IPS-20b (cell line): ENCODE measurements around the gene POLD3.

Experiments used
- H3K27ac ChIP-seq: one replicate; pipeline ENCODE4 v1.5.1; 2013; ENCODE audit warnings: low read length
- H3K27me3 ChIP-seq: 2 replicates; pipeline ENCODE4 v1.6.1; 2013; ENCODE audit warnings: mild to moderate bottlenecking, low read length, inconsistent platforms; ENCODE audit not compliant: insufficient read depth
- H3K36me3 ChIP-seq: 2 replicates; pipeline ENCODE4 v1.6.1; 2013; ENCODE audit warnings: low read depth, mild to moderate bottlenecking, inconsistent platforms, low read length, moderate library complexity; ENCODE audit not compliant: insufficient read depth
- H3K4me1 ChIP-seq: 2 replicates; pipeline ENCODE4 v1.6.1; 2013; ENCODE audit warnings: mild to moderate bottlenecking, control low read depth, inconsistent platforms, low read length, moderate library complexity; ENCODE audit not compliant: insufficient read depth
- H3K4me3 ChIP-seq: 2 replicates; pipeline ENCODE4 v1.5.1; 2013; ENCODE audit warnings: mild to moderate bottlenecking, low read length, inconsistent platforms
- H3K9ac ChIP-seq: 2 replicates; pipeline ENCODE4 v1.6.1; 2013; ENCODE audit warnings: low read depth, mild to moderate bottlenecking, inconsistent platforms, low read length, moderate library complexity
- H3K9me3 ChIP-seq: 2 replicates; pipeline ENCODE4 v1.6.1; 2013; ENCODE audit warnings: mild to moderate bottlenecking, low read depth, low read length, inconsistent platforms; ENCODE audit not compliant: insufficient read depth

POLD3 gene

DNA sequence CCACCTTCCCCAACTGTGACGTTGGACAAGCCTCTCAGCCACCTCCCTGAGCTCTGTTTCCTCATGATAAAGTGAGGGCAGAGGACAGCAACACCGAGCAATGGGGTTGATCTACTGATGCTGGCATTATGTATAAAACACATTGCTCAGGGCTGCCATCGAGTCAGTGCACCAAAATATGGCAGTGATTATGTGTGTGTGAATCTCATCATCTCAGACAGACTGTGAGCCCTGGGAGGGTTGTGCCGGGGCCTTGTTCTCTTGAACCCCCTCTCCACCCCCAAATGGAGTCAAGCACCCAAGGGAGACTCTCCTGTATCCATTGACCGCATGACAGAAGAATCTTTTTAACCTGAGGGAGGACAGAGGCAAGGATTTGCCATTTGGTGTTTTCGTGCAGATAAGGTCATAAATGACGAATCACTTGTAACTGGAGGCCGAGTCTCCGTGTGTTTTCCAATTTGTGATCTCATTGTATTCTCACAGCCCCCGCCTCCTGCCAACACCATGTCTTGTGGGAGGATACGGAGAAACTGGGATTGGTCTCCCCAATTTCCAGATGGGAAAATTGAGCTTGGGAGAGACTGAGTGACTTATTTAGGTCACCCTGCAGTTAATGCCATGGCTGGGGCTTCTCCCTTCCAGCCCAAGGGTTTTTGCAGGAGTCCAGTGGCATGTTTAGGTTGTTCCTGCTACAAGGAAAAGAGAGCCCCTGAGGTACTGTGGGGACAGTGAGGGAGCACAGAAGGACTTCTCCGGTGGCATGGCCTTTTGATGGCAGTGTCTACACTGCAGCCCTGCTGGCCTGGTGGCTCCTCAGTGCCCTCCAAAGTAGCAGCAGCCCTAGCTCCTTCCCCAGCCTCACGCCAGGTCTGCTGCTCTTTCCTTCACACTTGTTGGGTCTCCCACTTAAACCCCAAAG, 86.5 kb downstream of the POLD3 start:
- Histone ChIP-seq H3K36me3 (no peaks in the 10 kb centered on the region), H3K4me1 (no peaks in the 10 kb centered on the region), H3K27me3 (peaks cover 17% of the 10 kb centered on the region), H3K9ac (no peak overlapping the region), H3K27ac (no peak overlapping the region), H3K4me3 (no peak overlapping the region), H3K9me3 (no peaks in the 10 kb centered on the region)

DNA sequence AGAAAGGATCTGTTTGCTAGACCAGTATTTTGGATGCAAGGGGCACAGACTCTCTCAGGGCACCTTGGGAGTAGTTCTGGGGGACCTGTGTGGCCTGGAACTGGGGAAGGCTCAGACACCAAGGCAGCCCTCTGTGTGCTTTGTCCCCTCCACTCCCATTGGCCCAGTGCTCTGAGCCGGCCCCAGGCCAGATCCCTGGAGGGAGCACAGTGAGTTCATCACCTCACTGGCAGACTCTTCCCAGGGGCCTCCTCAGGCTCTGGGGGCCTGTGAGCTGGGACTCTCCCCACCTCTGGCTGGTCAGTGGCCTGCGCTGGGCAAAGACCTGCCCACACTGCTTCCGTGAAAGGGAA, 87.1 kb downstream of the POLD3 start:
- H3K27me3 ChIP-seq = peaks cover 24% of the 10 kb centered on the region
- H3K4me3 ChIP-seq = no peak overlapping the region
- no peaks in the 10 kb centered on the region for H3K36me3 ChIP-seq
- H3K4me1 ChIP-seq = no peaks in the 10 kb centered on the region
- H3K9me3 ChIP-seq = no peaks in the 10 kb centered on the region
- no peak overlapping the region for H3K9ac ChIP-seq
- H3K27ac ChIP-seq = no peak overlapping the region

DNA sequence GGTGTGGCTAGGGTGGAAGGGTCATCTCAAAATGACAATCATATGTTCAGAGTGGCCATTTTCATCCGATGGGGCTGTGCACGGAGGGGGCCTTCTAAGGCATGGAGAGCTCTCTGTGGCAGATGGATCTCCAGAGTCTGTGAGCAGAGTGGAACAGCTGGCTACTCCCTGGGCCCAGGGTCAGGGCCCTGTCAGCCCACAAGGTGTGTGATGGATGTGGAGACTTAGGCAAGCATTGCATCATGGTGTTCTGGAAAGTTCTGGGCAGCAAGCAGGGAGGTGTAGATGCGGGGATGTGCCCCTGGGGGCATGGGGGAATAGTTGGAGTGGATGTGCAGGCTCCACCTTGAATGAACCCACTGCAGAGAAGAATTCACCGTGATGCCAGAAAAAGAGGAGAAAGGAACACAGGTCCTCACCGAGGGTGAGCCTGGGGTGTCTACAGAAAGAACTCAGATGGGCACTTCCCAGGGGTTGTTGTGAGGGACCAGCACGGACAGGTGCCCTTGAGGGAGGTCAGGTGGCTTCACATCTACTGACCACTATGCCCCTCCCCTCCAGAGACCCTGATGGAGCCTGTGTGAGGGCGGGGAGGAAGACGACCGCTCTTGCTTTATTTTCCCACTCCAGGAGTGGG, 87.8 kb downstream of the POLD3 start:
- Histone ChIP-seq H3K27me3 (peaks cover 27% of the 10 kb centered on the region), H3K4me1 (no peaks in the 10 kb centered on the region), H3K9ac (no peak overlapping the region), H3K4me3 (no peak overlapping the region), H3K9me3 (no peaks in the 10 kb centered on the region), H3K36me3 (no peaks in the 10 kb centered on the region), H3K27ac (no peak overlapping the region)

DNA sequence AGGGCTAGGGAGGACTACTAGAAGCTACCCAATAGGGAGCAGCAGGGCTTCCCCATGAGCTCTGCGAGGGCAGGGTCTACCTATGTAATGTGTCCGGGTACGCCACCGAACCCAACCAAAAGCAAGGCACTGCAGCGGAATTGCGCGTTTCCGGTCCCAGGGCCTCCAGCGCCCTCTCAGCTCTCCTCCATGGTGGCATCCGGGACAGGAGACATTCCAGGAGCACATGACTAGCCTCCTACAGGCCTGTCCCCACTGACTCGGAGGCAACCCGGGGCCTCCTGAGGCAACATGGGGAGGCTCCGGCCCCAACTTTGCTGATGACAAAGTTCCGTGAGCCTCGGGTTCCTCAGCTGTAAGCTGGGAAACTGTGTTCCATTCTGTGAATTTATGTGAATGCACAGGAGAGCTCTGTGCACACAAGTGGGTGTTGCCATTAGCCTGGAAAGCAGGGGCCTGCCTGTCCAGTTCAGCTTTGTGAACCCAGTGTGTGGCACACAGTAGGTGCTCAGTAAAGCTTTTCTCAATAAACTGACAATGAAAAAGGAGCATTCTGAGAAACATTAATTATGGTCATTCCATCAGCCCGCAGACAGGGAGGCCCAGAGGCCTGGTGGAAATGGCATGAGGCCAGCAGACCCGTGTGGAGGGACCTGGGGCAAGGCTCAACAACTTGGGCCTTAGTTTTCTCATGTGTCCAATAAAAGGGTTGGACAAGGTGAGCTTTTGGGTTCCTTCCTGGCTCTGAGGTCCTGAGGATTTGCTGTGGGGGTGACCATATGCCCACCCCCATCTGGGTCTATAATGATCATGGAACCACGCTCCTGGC, 88.5 kb downstream of the POLD3 start:
- Histone ChIP-seq H3K27ac (no peak overlapping the region), H3K4me1 (no peaks in the 10 kb centered on the region), H3K4me3 (no peak overlapping the region), H3K36me3 (no peaks in the 10 kb centered on the region), H3K27me3 (peaks cover 27% of the 10 kb centered on the region), H3K9me3 (no peaks in the 10 kb centered on the region), H3K9ac (no peak overlapping the region)

DNA sequence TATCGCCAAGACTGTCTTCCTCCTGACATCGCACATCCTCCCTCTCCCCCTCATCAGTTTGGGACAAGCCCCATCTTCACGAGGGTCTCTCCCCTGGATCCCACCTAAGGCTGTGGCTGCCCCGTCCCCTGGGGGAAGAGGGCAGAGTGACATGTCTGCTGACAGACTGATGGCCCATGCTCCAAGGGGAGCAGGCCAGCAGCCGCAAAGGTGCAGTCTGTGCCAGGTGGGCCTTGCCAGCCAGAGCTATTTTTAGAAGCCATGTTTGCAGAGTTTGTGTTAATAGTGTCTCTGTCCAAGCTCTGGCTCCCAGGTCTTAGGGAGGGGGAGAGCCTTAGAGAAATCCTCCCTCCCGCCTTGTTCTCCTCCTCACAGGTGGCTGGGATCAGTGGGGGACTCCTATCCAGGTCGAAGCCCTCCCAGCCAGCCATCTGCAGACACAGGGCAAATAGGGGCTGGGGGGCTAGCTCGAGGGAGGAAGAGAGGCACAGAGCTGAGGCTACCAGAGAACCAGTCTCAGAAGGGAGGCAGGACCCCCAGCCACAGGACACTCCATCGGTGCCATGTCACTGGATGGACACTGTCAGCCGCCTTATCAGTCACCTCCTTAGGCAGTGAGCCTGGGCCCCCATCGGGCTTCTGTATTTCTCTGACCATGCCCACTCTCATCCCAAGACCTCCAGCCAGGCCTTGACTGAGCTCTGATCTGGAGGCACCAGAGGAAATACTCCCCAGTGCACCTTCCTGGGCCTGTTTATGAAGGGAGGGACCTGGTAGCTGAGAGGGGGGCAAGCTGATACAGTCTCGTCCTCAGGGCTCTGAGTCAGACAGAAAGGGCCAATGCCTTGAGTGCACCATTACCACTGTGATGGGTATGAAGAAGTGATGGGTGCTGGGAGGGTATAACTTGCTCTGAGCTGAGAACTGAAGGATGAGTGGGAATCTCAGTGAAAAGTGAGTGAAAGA, 89.6 kb downstream of the POLD3 start:
- H3K27me3 ChIP-seq = peaks cover 27% of the 10 kb centered on the region
- H3K9ac ChIP-seq = no peak overlapping the region
- H3K4me3 ChIP-seq = no peak overlapping the region
- no peaks in the 10 kb centered on the region for H3K9me3 ChIP-seq
- no peak overlapping the region for H3K27ac ChIP-seq
- no peaks in the 10 kb centered on the region for H3K4me1 ChIP-seq
- no peaks in the 10 kb centered on the region for H3K36me3 ChIP-seq

DNA sequence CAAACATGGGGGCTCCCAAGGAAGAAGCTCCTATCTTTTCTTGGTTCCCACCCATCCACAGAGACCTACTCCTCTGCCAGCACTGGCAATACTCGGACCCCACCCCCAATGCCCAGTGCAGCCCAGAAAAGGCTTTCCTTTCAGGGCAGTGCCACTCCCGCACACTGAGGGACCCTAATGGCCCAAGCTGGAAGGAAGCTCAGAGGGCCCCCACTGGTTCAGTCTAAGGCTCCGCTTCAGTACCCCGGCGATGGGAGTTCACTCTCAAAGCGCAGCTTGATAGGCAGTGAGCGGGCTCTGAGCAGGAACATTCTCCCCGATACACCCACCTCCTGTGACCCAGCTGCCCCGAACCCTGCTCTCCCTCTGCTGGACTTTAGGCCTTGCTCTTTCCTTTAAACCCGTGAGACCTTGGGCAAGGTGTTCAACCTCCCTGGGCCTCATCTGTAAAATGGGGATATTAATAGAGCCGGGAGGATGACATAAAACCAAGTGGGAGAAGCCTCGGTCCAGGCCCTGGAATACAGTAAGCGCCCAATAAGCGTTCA, 90.4 kb downstream of the POLD3 start:
- Histone ChIP-seq H3K9ac (peak overlapping the region; percentile 3; the same call in 1 of the 2 replicates), H3K27ac (no peak overlapping the region), H3K4me3 (peak overlapping the region; percentile 62), H3K4me1 (no peaks in the 10 kb centered on the region), H3K27me3 (peaks cover 27% of the 10 kb centered on the region), H3K9me3 (no peaks in the 10 kb centered on the region), H3K36me3 (no peaks in the 10 kb centered on the region)

DNA sequence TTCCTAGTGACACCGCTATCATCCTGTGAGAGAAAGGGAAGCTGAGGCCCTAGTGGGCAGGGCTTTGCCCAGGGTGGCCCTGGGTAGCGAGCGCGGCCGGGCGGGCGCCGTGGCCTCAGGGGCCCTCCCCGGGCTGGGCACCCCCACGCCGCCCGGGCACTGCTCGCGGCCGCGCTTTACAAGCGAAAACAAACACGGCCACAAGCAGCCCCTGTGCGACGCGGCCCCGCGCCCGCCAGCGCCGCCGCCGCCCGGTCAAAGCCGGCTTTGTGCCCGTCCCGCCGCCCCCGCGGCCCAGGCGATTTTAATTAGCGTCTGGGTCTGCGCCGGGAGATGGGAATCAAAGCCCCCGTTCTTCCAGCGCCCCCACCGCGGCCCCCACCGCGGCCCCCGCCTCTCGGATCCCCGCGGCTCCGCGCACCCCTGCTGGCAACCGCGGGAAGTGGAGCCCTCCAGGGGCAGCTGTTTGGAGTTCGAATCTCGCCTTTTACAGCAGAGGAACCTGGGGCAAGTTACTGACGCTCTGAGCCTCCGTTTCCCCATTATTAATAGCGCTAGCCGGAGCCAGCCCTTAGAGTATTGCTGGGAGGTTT, 91.0 kb downstream of the POLD3 start:
- H3K9ac ChIP-seq = peak overlapping the region; percentile 3; the same call in 1 of the 2 replicates
- no peaks in the 10 kb centered on the region for H3K36me3 ChIP-seq
- peaks cover 27% of the 10 kb centered on the region for H3K27me3 ChIP-seq
- no peak overlapping the region for H3K27ac ChIP-seq
- H3K4me3 ChIP-seq = peak overlapping the region; percentile 62
- H3K4me1 ChIP-seq = no peaks in the 10 kb centered on the region
- H3K9me3 ChIP-seq = no peaks in the 10 kb centered on the region

DNA sequence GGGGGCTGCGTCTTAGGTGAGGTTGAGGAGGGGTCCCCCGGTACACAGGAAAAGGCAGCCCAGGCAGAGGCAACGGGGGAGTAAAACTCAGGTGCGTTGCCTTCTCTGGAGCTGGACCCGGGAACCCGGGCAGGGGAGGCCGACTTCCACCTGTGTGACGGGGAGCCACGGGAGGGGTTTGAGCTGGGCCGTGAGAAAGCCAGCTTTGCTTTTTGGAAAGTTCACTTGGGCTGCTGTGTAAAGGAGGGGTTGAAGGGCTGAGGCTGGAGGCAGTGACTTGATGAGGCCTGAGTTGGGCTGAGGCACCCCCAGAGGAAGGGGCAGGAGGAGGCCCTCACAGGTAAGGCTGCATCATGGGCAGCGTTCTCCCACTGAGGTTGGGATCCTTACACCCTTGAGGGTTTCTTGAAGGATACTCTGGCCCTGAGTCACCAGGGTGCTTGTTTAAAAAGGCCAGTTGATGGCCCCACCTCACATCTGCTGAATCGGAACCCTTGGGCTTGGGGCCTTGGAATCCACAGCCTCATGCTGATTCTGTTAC, 91.6 kb downstream of the POLD3 start:
- no peak overlapping the region for H3K27ac ChIP-seq
- H3K9me3 ChIP-seq = no peaks in the 10 kb centered on the region
- peak overlapping the region; percentile 62; the same call in 1 of the 2 replicates for H3K4me3 ChIP-seq

DNA sequence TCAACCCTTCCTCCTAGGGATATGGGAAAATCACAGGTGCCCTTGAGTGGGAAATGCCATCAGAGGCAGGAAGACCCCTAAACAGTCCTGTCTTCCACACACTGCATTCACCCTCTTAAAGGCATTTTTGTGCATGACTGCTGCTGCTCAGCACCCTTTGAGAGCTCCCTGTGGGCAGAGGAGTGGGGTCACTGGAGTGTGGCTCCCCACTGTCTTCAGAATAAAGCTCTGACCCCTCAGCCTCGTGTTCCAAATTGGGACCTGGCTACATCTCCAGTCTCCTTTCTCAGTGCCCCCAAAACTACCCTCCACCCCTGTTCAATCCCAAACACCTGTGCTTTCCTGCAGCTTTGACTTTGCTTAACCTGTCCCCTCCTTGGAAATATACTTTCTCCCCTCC, 92.3 kb downstream of the POLD3 start:
- Histone ChIP-seq H3K27ac (no peak overlapping the region), H3K36me3 (no peaks in the 10 kb centered on the region), H3K9me3 (no peaks in the 10 kb centered on the region)

More for the DNA sequence above, 91.6 kb downstream of the POLD3 start:
- Histone ChIP-seq H3K4me1 (no peaks in the 10 kb centered on the region), H3K27me3 (peaks cover 27% of the 10 kb centered on the region), H3K36me3 (no peaks in the 10 kb centered on the region), H3K9ac (no peak overlapping the region; the same call in 1 of the 2 replicates)

DNA sequence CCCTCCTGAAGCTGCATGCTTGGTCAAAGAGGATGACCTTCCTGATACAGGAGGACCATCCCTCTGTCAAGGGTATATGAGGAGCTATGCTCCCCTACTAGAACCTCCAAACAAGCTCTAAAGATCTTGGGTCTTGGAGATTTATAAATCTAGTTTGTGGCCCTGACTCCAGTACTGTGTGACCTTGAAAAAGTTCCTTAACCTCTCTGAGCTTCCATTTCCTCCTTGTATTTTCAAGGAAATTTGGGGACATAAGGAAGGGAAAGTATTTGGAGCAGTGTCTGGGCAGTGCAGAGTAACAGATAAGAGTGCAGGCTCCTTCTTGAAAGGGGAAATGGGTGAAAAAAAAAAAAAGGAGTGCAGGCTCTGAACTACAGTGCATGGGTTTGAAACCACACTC, 93.0 kb downstream of the POLD3 start:
- H3K36me3 ChIP-seq = no peaks in the 10 kb centered on the region
- no peak overlapping the region for H3K4me3 ChIP-seq
- H3K9ac ChIP-seq = no peak overlapping the region
- H3K27ac ChIP-seq = no peak overlapping the region
- H3K9me3 ChIP-seq = no peaks in the 10 kb centered on the region
- no peaks in the 10 kb centered on the region for H3K4me1 ChIP-seq
- peaks cover 27% of the 10 kb centered on the region for H3K27me3 ChIP-seq

More for the DNA sequence above, 92.3 kb downstream of the POLD3 start:
- no peak overlapping the region for H3K4me3 ChIP-seq
- H3K4me1 ChIP-seq = no peaks in the 10 kb centered on the region
- no peak overlapping the region for H3K9ac ChIP-seq
- peaks cover 27% of the 10 kb centered on the region for H3K27me3 ChIP-seq
